HG03139 (cell line): ENCODE data around the gene ZSCAN5C.
"Not testable (repeated sequence)": the region's sequence is repeated elsewhere in the genome, so short reads cannot be mapped to it uniquely, and the experiment has no call there.

Source experiments
- ATAC-seq: cut with Tn5 transposase; IDR thresholded peaks from one replicate; pipeline ENCODE4 v1.9.1; 2021; ENCODE audit not compliant: unreplicated experiment

The ZSCAN5C gene

GRCh38 chr19:56191711-56192110 lies 10.4 kb upstream of the ZSCAN5C start:
- no peak for ATAC-seq

GRCh38 chr19:56193981-56194640 lies 8.0 kb upstream of the ZSCAN5C start:
- ATAC-seq, result no peak

- not testable (repeated sequence) for ATAC-seq
Observed at GRCh38 chr19:56197646-56198045, 4.4 kb upstream of the ZSCAN5C start, which contains the start of gene ZSCAN5B. Gene ZSCAN5B, minus strand, starts transcription at chr19:56197783. Its CDS starts 4,731 bp downstream, at chr19:56193052.

GRCh38 chr19:56199687-56200086 lies 2.4 kb upstream of the ZSCAN5C start:
- no peak for ATAC-seq

GRCh38 chr19:56207581-56207980 lies 5.5 kb downstream of the ZSCAN5C start:
- ATAC-seq, result not testable (repeated sequence)

- ATAC-seq, result no peak
Observed at GRCh38 chr19:56209091-56209490, 7.0 kb downstream of the ZSCAN5C start.

GRCh38 chr19:56210036-56210435 lies 8.0 kb downstream of the ZSCAN5C start:
- not testable (repeated sequence) for ATAC-seq

- no peak for ATAC-seq
Observed at GRCh38 chr19:56211718-56212117, 9.6 kb downstream of the ZSCAN5C start.

- no peak for ATAC-seq
Observed at GRCh38 chr19:56217039-56217949, 15.2 kb downstream of the ZSCAN5C start.

- ATAC-seq, result no peak
Observed at GRCh38 chr19:56218961-56219360, 16.9 kb downstream of the ZSCAN5C start.

GRCh38 chr19:56221442-56221841 lies 19.4 kb downstream of the ZSCAN5C start:
- not testable (repeated sequence) for ATAC-seq

- no peak for ATAC-seq
Observed at GRCh38 chr19:56221851-56222250, 19.8 kb downstream of the ZSCAN5C start.

GRCh38 chr19:56222901-56223300 lies 20.8 kb downstream of the ZSCAN5C start:
- no peak for ATAC-seq

GRCh38 chr19:56223481-56223880 lies 21.4 kb downstream of the ZSCAN5C start:
- ATAC-seq, result no peak

- ATAC-seq, result no peak
Observed at GRCh38 chr19:56245121-56245740, 43.2 kb downstream of the ZSCAN5C start.

GRCh38 chr19:56245764-56246163 lies 43.7 kb downstream of the ZSCAN5C start:
- ATAC-seq, result not testable (repeated sequence)

- not testable (repeated sequence) for ATAC-seq
Observed at GRCh38 chr19:56248736-56249338, 46.8 kb downstream of the ZSCAN5C start.

- ATAC-seq, result no peak
Observed at GRCh38 chr19:56252699-56253422, 50.8 kb downstream of the ZSCAN5C start.

GRCh38 chr19:56253737-56254136 lies 51.7 kb downstream of the ZSCAN5C start:
- ATAC-seq, result no peak

- no peak for ATAC-seq
Observed at GRCh38 chr19:56258272-56258671, 56.2 kb downstream of the ZSCAN5C start.
